ENCODE data around the gene FAM25A. TPM values are rescaled to one million over a fixed set of nuclear protein-coding genes. Genes with fewer than 3 reads are reported as not detected.

The FAM25A gene
- total RNA-seq, 4 donors from 2014 or later: not detected

DNA sequence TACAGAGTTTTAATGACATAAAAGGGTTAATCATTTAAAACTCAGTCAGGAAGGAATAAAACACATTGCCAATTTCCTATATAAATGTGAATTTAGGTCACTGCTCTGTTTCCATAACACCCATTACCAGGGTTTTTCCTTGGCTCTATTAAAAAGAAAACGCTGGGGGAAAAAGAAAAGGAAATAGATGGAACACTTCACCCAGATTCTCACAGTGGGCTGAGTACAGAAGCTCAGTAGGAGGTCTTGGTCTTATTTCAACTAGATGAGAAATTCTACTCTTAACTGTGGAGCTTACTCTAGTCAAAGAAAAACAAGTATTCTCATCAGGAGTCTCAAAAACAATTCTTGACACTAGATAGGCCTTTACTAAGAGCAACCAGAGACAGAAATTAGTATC, 38.1 kb downstream of the FAM25A start:
- no peak overlapping the region for H3K27ac ChIP-seq
- in situ Hi-C loops (cut with MboI; ENCODE audit: low pct_ligation_motif_present in 1 of 4, low pct_unique_long_range_greater_than_20kb in 1 of 4, low sequenced_read_pairs in 3 of 4) (no loop called here), intact Hi-C loops (cut with DNase I; ENCODE audit: low total_unique reads) (no loop called here)
- no peaks in the 10 kb centered on the region for H3K4me1 ChIP-seq
- no peaks in the 10 kb centered on the region for H3K9me3 ChIP-seq
- H3K27me3 ChIP-seq: no peaks in the 10 kb centered on the region
- H3K4me3 ChIP-seq: no peak overlapping the region
- no peak for DNase-seq
- no peak for TF ChIP-seq EP300 (IDR thresholded peaks at IDR 0.05; ENCODE audit: low read depth)
- TF ChIP-seq POLR2AphosphoS5 (IDR thresholded peaks at IDR 0.05): no peak
- TF ChIP-seq, protein P1, sequence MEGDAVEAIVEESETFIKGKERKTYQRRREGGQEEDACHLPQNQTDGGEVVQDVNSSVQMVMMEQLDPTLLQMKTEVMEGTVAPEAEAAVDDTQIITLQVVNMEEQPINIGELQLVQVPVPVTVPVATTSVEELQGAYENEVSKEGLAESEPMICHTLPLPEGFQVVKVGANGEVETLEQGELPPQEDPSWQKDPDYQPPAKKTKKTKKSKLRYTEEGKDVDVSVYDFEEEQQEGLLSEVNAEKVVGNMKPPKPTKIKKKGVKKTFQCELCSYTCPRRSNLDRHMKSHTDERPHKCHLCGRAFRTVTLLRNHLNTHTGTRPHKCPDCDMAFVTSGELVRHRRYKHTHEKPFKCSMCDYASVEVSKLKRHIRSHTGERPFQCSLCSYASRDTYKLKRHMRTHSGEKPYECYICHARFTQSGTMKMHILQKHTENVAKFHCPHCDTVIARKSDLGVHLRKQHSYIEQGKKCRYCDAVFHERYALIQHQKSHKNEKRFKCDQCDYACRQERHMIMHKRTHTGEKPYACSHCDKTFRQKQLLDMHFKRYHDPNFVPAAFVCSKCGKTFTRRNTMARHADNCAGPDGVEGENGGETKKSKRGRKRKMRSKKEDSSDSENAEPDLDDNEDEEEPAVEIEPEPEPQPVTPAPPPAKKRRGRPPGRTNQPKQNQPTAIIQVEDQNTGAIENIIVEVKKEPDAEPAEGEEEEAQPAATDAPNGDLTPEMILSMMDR (IDR thresholded peaks at IDR 0.05): no peak
- TF ChIP-seq POLR2A (IDR thresholded peaks at IDR 0.05): no peak
- H3K36me3 ChIP-seq: peaks cover 0 to 75% (median 35%) of the 10 kb centered on the region in 4 donors
- 82 to 92% methylated on average over 1 of the region's 1 CpG for WGBS, 2 donors (ENCODE audit: low coverage in 1 of 2)

DNA sequence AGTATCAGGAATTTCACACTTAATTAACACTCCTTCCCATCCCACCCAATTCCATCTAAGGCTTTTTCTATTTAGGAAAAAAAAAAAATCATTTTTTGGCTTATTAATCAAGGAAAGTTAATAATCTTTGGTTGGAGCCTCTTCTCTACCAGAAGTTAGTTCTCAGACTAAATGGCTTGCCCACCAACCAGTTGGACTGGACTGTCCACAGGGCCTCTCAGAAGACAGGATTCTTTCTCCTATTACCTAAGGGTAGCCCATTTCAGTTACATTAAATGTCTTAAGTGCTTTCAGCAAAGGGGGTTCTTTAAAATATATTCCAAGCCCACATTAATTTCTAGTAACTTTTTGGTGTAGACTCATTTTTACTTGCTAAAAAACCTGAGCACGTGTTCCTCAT, 39.3 kb downstream of the FAM25A start:
- in situ Hi-C loops (cut with MboI; ENCODE audit: low pct_ligation_motif_present in 1 of 4, low pct_unique_long_range_greater_than_20kb in 1 of 4, low sequenced_read_pairs in 3 of 4): no loop called here
- H3K36me3 ChIP-seq: peaks cover 0 to 83% (median 37%) of the 10 kb centered on the region in 4 donors
- 93 to 100% methylated on average over 1 of the region's 1 CpG for WGBS, 2 donors (ENCODE audit: low coverage in 1 of 2)

DNA sequence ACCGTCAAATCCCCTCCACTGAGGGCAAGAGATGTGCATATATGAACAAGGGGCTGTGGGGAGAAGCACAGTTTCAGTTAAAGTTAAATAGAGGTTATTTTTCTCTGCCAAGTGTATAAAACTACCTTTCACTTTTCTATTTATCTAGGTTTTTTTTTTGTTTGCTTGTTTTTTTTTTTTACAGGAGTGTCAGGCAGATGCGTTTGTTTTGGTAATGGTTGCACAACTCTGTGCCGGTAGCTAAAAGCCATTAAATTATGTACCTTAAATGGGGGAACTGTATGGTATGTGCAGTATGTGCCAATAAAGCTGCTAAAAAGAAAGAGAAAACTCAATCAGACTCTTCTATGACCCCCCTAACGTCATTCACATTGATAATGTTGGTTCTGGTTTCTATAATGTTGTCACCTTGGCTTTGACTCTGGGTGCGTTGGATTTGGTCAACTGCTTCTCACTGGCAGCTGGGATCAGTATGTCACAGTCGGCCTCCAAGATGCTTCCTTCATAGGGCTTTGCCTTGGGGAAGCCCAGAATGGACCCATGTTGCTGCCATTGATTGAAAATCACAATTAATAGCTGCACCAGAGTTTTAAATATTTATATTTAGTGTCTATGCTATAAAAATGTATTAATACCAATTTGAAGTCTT, 40.3 kb downstream of the FAM25A start:
- TF ChIP-seq, protein P1 (IDR thresholded peaks at IDR 0.05): no peak
- no peak for TF ChIP-seq EP300 (IDR thresholded peaks at IDR 0.05; ENCODE audit: low read depth)
- TF ChIP-seq POLR2A (IDR thresholded peaks at IDR 0.05): no peak
- TF ChIP-seq POLR2AphosphoS5 (IDR thresholded peaks at IDR 0.05): no peak
- intact Hi-C loops (cut with DNase I; ENCODE audit: low total_unique reads): no loop called here
- 68 to 81% methylated on average over 3 to 6 of the region's 6 CpGs for WGBS, 2 donors (ENCODE audit: low coverage in 1 of 2)
- H3K9me3 ChIP-seq: no peaks in the 10 kb centered on the region
- H3K27me3 ChIP-seq: no peaks in the 10 kb centered on the region
- no peak overlapping the region for H3K4me3 ChIP-seq
- DNase-seq: no peak
- H3K4me1 ChIP-seq: no peaks in the 10 kb centered on the region
- in situ Hi-C loops (cut with MboI; ENCODE audit: low pct_ligation_motif_present in 1 of 4, low pct_unique_long_range_greater_than_20kb in 1 of 4, low sequenced_read_pairs in 3 of 4): no loop called here
- peaks cover 0 to 78% (median 37%) of the 10 kb centered on the region in 4 donors for H3K36me3 ChIP-seq
- H3K27ac ChIP-seq: no peak overlapping the region

More for the DNA sequence above, 39.3 kb downstream of the FAM25A start:
- Histone ChIP-seq H3K27me3 (no peaks in the 10 kb centered on the region), H3K27ac (no peak overlapping the region), H3K4me1 (no peaks in the 10 kb centered on the region), H3K9me3 (no peaks in the 10 kb centered on the region), H3K4me3 (no peak overlapping the region)
- DNase-seq: no peak
- intact Hi-C loops (cut with DNase I; ENCODE audit: low total_unique reads): no loop called here
- TF ChIP-seq, protein P1 (IDR thresholded peaks at IDR 0.05): no peak
- TF ChIP-seq POLR2AphosphoS5 (IDR thresholded peaks at IDR 0.05) (no peak), EP300 (IDR thresholded peaks at IDR 0.05; ENCODE audit: low read depth) (no peak), POLR2A (IDR thresholded peaks at IDR 0.05) (no peak)

DNA sequence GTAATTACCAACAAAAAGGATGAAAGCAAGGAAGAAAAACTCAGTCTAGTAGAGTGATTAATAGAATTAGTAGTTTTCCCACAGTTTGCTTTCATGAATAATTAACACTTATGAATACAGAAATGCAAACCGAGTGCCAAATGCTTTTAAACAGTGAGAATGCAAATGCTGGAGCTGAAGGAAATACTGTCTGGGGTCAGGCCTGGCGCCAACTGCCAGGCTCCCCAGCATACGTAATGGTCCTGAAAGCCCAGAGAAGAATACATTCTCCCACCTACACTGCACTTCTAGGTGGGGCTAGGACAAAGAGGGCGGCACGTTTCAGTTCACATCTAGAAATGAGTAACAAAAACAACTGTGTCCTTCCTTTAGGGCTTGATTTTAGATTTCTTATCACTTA, 44.6 kb downstream of the FAM25A start:
- H3K36me3 ChIP-seq: peaks cover 0 to 72% (median 32%) of the 10 kb centered on the region in 4 donors
- in situ Hi-C loops (cut with MboI; ENCODE audit: low pct_ligation_motif_present in 1 of 4, low pct_unique_long_range_greater_than_20kb in 1 of 4, low sequenced_read_pairs in 3 of 4): no loop called here

More for the DNA sequence above, 44.6 kb downstream of the FAM25A start:
- DNase-seq: no peak
- whole genome bisulfite sequencing, 2 donors (ENCODE audit: low coverage in 1 of 2): 76 to 80% methylated on average over 4 to 5 of the region's 5 CpGs
- no peak for TF ChIP-seq EP300 (IDR thresholded peaks at IDR 0.05; ENCODE audit: low read depth)
- no peak for TF ChIP-seq POLR2AphosphoS5 (IDR thresholded peaks at IDR 0.05)
- no peak for TF ChIP-seq POLR2A (IDR thresholded peaks at IDR 0.05)
- TF ChIP-seq, protein P1 (IDR thresholded peaks at IDR 0.05): no peak
- Histone ChIP-seq H3K27ac (no peak overlapping the region), H3K4me1 (no peaks in the 10 kb centered on the region), H3K9me3 (no peaks in the 10 kb centered on the region), H3K4me3 (no peak overlapping the region), H3K27me3 (no peaks in the 10 kb centered on the region)
- intact Hi-C loops (cut with DNase I; ENCODE audit: low total_unique reads): no loop called here

Data from transverse colon (tissue), 4 donors.